SK-N-SH treated with all-trans-retinoic acid at 6 μM for 48 hours (cell line): Measurements from ENCODE around the gene STXBP2.

Source experiments
- ATAC-seq: fragments of 200-7000 bp; cut with Tn5 transposase; 3 replicates; pipeline ENCODE4 v1.9.1; 2020; ENCODE audit warnings: mild to moderate bottlenecking, moderate library complexity
- ARNTL ChIP-seq: fragments of 450-650 bp; formaldehyde crosslinking; IDR thresholded peaks from 2 replicates; pipeline ENCODE4 v1.5.0; 2020; ENCODE audit warnings: low read depth, mild to moderate bottlenecking, moderate library complexity, borderline replicate concordance
- BACH2 ChIP-seq: fragments of 250-450 bp; sonication (Bioruptor Pico); IDR thresholded peaks from 2 replicates; pipeline ENCODE4 v1.9.0; 2021; ENCODE audit warnings: mild to moderate bottlenecking, borderline replicate concordance
- CREB5 ChIP-seq: fragments of 250-450 bp; sonication (Bioruptor Pico); IDR thresholded peaks from 2 replicates; pipeline ENCODE4 v1.5.1; 2020; ENCODE audit warnings: low read depth, mild to moderate bottlenecking, moderate library complexity
- CSDC2 ChIP-seq: fragments of 250-450 bp; sonication (Bioruptor Pico); IDR thresholded peaks from 2 replicates; pipeline ENCODE4 v1.5.0; 2020; ENCODE audit warnings: mild to moderate bottlenecking, moderate library complexity
- GLIS3 ChIP-seq: fragments of 250-450 bp; sonication (Bioruptor Pico); IDR thresholded peaks from 2 replicates; pipeline ENCODE4 v1.5.0; 2020; ENCODE audit warnings: mild to moderate bottlenecking, moderate library complexity
- ISL1 ChIP-seq: fragments of 250-450 bp; sonication (Bioruptor Pico); IDR thresholded peaks from 2 replicates; pipeline ENCODE4 v2.1.2; 2022; ENCODE audit warnings: mild to moderate bottlenecking, moderate library complexity
- PPARA ChIP-seq: fragments of 250-450 bp; sonication (Bioruptor Pico); IDR thresholded peaks from 2 replicates; pipeline ENCODE4 v1.5.0; 2020; ENCODE audit warnings: mild to moderate bottlenecking, borderline replicate concordance
- RARB ChIP-seq: fragments of 250-450 bp; sonication (Bioruptor Pico); IDR thresholded peaks from 2 replicates; pipeline ENCODE4 v1.8.0; 2021; ENCODE audit warnings: mild to moderate bottlenecking, moderate library complexity
- SNAI2 ChIP-seq: fragments of 250-450 bp; sonication (Bioruptor Pico); IDR thresholded peaks from 2 replicates; pipeline ENCODE4 v1.5.0; 2020; ENCODE audit warnings: mild to moderate bottlenecking, moderate library complexity
- TCF4 ChIP-seq: fragments of 250-450 bp; sonication (Bioruptor Pico); IDR thresholded peaks from 2 replicates; pipeline ENCODE4 v1.8.0; 2021; ENCODE audit warnings: mild to moderate bottlenecking, moderate library complexity, borderline replicate concordance
- TOX ChIP-seq: fragments of 250-450 bp; sonication (Bioruptor Pico); IDR thresholded peaks from 2 replicates; pipeline ENCODE4 v1.8.0; 2021; ENCODE audit warnings: mild to moderate bottlenecking, moderate library complexity, borderline replicate concordance
- ZC3H10 ChIP-seq: fragments of 250-450 bp; sonication (Bioruptor Pico); IDR thresholded peaks from 2 replicates; pipeline ENCODE4 v1.5.1; 2021; ENCODE audit warnings: mild to moderate bottlenecking, moderate library complexity
- ZFP3 ChIP-seq: fragments of 250-450 bp; sonication (Bioruptor Pico); IDR thresholded peaks from 2 replicates; pipeline ENCODE4 v1.5.0; 2020; ENCODE audit warnings: mild to moderate bottlenecking, moderate library complexity
- ZNF565 ChIP-seq: fragments of 450-650 bp; formaldehyde crosslinking; conservative IDR thresholded peaks from 2 replicates; pipeline ENCODE4 v1.5.0; 2020; ENCODE audit warnings: low read depth, mild to moderate bottlenecking, moderate library complexity
- ZNF70 ChIP-seq: fragments of 450-650 bp; formaldehyde crosslinking; IDR thresholded peaks from 2 replicates; pipeline ENCODE4 v1.5.0; 2020; ENCODE audit warnings: mild to moderate bottlenecking, moderate library complexity
- ZNF8 ChIP-seq: fragments of 450-650 bp; formaldehyde crosslinking; IDR thresholded peaks from 2 replicates; pipeline ENCODE4 v1.5.0; 2020; ENCODE audit warnings: mild to moderate bottlenecking, moderate library complexity
- TF ChIP-seq, protein P1 (sequence below): fragments of 250-450 bp; sonication (Bioruptor Pico); IDR thresholded peaks from 2 replicates; pipeline ENCODE4 v1.8.0; 2021; ENCODE audit warnings: low read depth, mild to moderate bottlenecking, moderate library complexity, borderline replicate concordance
- TF ChIP-seq, protein P2 (sequence below): fragments of 250-450 bp; sonication (Bioruptor Pico); IDR thresholded peaks from 2 replicates; pipeline ENCODE4 v1.5.0; 2020; ENCODE audit warnings: mild to moderate bottlenecking, moderate library complexity
- TF ChIP-seq, protein P3 (sequence below): fragments of 250-450 bp; sonication (Bioruptor Pico); IDR thresholded peaks from 2 replicates; pipeline ENCODE4 v1.5.1; 2021; ENCODE audit warnings: mild to moderate bottlenecking, moderate library complexity

STXBP2 gene

DNA sequence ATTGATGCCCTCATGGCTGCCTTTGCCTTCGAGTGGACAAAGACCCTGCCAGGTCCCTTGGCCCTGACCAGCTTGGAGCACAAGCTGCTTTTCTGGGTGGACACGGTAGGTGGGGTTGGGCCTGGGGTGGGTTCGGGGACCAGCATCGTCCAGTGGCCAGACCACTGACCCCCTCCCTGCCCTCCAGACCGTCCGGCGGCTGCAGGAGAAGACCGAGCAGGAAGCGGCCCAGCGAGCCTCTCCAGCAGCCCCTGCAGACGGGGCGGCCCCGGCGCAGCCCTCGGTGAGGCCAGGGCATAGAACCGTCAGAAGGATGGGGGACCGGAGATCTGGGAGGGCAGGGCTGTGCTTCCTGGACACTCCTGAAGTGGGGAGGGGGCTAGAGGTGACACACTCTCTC is 30.6 kb upstream of the STXBP2 start:
- no peak for TF ChIP-seq BACH2 (CRISPR knock-in tag)
- TF ChIP-seq, protein P1, sequence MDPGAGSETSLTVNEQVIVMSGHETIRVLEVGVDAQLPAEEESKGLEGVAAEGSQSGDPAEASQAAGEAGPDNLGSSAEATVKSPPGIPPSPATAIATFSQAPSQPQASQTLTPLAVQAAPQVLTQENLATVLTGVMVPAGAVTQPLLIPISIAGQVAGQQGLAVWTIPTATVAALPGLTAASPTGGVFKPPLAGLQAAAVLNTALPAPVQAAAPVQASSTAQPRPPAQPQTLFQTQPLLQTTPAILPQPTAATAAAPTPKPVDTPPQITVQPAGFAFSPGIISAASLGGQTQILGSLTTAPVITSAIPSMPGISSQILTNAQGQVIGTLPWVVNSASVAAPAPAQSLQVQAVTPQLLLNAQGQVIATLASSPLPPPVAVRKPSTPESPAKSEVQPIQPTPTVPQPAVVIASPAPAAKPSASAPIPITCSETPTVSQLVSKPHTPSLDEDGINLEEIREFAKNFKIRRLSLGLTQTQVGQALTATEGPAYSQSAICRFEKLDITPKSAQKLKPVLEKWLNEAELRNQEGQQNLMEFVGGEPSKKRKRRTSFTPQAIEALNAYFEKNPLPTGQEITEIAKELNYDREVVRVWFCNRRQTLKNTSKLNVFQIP, result no peak
- TF ChIP-seq TOX (CRISPR knock-in tag), result no peak
- TF ChIP-seq RARB (CRISPR knock-in tag), result no peak
- TF ChIP-seq, protein P2, sequence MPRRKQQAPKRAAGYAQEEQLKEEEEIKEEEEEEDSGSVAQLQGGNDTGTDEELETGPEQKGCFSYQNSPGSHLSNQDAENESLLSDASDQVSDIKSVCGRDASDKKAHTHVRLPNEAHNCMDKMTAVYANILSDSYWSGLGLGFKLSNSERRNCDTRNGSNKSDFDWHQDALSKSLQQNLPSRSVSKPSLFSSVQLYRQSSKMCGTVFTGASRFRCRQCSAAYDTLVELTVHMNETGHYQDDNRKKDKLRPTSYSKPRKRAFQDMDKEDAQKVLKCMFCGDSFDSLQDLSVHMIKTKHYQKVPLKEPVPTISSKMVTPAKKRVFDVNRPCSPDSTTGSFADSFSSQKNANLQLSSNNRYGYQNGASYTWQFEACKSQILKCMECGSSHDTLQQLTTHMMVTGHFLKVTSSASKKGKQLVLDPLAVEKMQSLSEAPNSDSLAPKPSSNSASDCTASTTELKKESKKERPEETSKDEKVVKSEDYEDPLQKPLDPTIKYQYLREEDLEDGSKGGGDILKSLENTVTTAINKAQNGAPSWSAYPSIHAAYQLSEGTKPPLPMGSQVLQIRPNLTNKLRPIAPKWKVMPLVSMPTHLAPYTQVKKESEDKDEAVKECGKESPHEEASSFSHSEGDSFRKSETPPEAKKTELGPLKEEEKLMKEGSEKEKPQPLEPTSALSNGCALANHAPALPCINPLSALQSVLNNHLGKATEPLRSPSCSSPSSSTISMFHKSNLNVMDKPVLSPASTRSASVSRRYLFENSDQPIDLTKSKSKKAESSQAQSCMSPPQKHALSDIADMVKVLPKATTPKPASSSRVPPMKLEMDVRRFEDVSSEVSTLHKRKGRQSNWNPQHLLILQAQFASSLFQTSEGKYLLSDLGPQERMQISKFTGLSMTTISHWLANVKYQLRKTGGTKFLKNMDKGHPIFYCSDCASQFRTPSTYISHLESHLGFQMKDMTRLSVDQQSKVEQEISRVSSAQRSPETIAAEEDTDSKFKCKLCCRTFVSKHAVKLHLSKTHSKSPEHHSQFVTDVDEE (CRISPR knock-in tag), result no peak
- no peak for TF ChIP-seq GLIS3 (CRISPR knock-in tag)
- TF ChIP-seq ZNF565, result no peak
- no peak for TF ChIP-seq CSDC2 (CRISPR knock-in tag)
- no peak for ATAC-seq

GRCh38 chr19:7607212-7607873 is 29.6 kb upstream of the STXBP2 start:
- TF ChIP-seq, protein P3, sequence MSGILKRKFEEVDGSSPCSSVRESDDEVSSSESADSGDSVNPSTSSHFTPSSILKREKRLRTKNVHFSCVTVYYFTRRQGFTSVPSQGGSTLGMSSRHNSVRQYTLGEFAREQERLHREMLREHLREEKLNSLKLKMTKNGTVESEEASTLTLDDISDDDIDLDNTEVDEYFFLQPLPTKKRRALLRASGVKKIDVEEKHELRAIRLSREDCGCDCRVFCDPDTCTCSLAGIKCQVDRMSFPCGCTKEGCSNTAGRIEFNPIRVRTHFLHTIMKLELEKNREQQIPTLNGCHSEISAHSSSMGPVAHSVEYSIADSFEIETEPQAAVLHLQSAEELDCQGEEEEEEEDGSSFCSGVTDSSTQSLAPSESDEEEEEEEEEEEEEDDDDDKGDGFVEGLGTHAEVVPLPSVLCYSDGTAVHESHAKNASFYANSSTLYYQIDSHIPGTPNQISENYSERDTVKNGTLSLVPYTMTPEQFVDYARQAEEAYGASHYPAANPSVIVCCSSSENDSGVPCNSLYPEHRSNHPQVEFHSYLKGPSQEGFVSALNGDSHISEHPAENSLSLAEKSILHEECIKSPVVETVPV, result no peak
- TF ChIP-seq ARNTL (CRISPR knock-in tag) (no peak), ISL1 (no peak), CREB5 (CRISPR knock-in tag) (no peak), SNAI2 (no peak), ZC3H10 (CRISPR knock-in tag) (no peak)
- no peak for ATAC-seq

DNA sequence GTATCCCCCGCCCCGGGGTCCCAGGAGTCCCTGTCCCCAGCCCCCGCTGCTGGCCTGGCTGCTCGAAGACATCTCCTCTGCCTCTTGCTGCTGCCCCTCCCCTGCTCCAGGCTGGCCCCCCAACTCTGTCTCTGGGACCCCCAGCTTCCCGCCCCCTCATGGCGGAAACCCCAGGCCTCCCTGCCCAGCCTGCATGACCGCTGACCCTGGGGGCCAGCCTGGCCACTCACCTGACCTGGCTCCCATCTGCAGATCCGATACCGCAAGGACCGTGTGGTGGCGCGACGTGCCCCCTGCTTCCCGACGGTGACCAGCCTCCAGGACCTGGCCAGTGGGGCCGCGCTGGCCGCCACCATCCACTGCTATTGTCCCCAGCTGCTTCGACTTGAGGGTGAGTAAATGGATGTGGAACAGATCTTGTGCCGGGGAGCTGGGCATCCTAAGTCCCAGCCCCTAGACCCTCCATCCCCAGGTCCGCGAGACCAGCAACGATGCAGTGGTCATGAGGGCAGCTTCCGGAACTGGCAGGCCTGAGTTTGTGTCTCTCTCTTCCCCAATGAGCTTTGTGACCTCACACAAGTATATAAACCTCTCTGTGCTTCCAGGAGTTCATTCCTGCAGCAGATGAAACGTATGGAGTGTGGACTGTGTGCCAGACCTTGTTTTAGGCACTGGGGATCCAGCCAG is 28.9 kb upstream of the STXBP2 start:
- no peak for ATAC-seq
- TF ChIP-seq, protein P2 (CRISPR knock-in tag), result no peak
- TF ChIP-seq ZNF8 (CRISPR knock-in tag) (no peak), ISL1 (no peak), TOX (CRISPR knock-in tag) (no peak), CSDC2 (CRISPR knock-in tag) (no peak), BACH2 (CRISPR knock-in tag) (no peak), TCF4 (CRISPR knock-in tag) (no peak), GLIS3 (CRISPR knock-in tag) (no peak), ZNF70 (CRISPR knock-in tag) (no peak), RARB (CRISPR knock-in tag) (no peak), CREB5 (CRISPR knock-in tag) (no peak), ZFP3 (no peak), SNAI2 (no peak), PPARA (CRISPR knock-in tag) (no peak), ZC3H10 (CRISPR knock-in tag) (no peak)
- TF ChIP-seq, protein P1, result no peak
